ENCODE measurements around the gene TAC4. TPM values are rescaled to one million over a fixed set of nuclear protein-coding genes. Genes with fewer than 3 reads are reported as not detected.
A peak's percentile ranks its signal among the peaks of the same experiment; 100 is the strongest.

Gene TAC4
- total RNA-seq, 3 donors from 2014 or later (not counting 1 experiment from before 2014, with no cell fraction given): not detected

- DNase-seq (peak; percentile 32 to 82), ATAC-seq (peak; percentile 91 to 97 (median 94))
- intact Hi-C loops (cut with micrococcal nuclease): no loop called here
- no peak for TF ChIP-seq CTCF (IDR thresholded peaks at IDR 0.05)
- WGBS (ENCODE audit: insufficient coverage): 44% methylated on average over 4 of the region's 4 CpGs
- peak overlapping the region; percentile 87 to 94 for H3K27ac Mint-ChIP-seq
- no peak overlapping the region for H3K4me3 ChIP-seq (ENCODE audit: low read length)
- no peaks in the 10 kb centered on the region for H3K9me3 Mint-ChIP-seq
- peaks cover 25% of the 10 kb centered on the region for H3K36me3 Mint-ChIP-seq
- H3K27me3 ChIP-seq (ENCODE audit: control insufficient read depth, insufficient read depth, low read length): no peaks in the 10 kb centered on the region
- peaks cover 35% of the 10 kb centered on the region for H3K4me1 ChIP-seq (ENCODE audit: control insufficient read depth, insufficient read depth, low read length)
- no peaks in the 10 kb centered on the region for H3K9me3 ChIP-seq (ENCODE audit: control insufficient read depth, insufficient read depth, low read length)
- H3K27me3 Mint-ChIP-seq (ENCODE audit: low read depth in 2 of 2): no peaks in the 10 kb centered on the region
- peak overlapping the region; percentile 83 for H3K4me3 Mint-ChIP-seq
- peaks cover 44 to 59% of the 10 kb centered on the region in 2 donors for H3K4me1 Mint-ChIP-seq
- H3K27ac ChIP-seq (ENCODE audit: low read length): peak overlapping the region; percentile 75
- H3K36me3 ChIP-seq (ENCODE audit: control insufficient read depth, insufficient read depth, low read length): peaks cover 65% of the 10 kb centered on the region
These were observed 29.9 kb downstream of the TAC4 start for GRCh38 chr17:49817993-49818392.

GRCh38 chr17:49815761-49816281, 32.0 kb downstream of the TAC4 start:
- H3K36me3 ChIP-seq (ENCODE audit: control insufficient read depth, insufficient read depth, low read length): peaks cover 61% of the 10 kb centered on the region
- no peak overlapping the region for H3K4me3 Mint-ChIP-seq
- H3K36me3 Mint-ChIP-seq: peaks cover 19% of the 10 kb centered on the region
- H3K27ac Mint-ChIP-seq: peak overlapping the region; percentile 87 to 94
- H3K4me1 ChIP-seq (ENCODE audit: control insufficient read depth, insufficient read depth, low read length): peaks cover 35% of the 10 kb centered on the region
- intact Hi-C loops (cut with micrococcal nuclease): no loop called here
- no peak for TF ChIP-seq CTCF (IDR thresholded peaks at IDR 0.05)
- 96% methylated on average over 9 of the region's 9 CpGs for WGBS (ENCODE audit: insufficient coverage)
- no peaks in the 10 kb centered on the region for H3K9me3 ChIP-seq (ENCODE audit: control insufficient read depth, insufficient read depth, low read length)
- DNase-seq (no peak), ATAC-seq (no peak)
- no peak overlapping the region for H3K27ac ChIP-seq (ENCODE audit: low read length)
- H3K27me3 Mint-ChIP-seq (ENCODE audit: low read depth in 2 of 2): no peaks in the 10 kb centered on the region
- no peaks in the 10 kb centered on the region for H3K9me3 Mint-ChIP-seq
- H3K4me3 ChIP-seq (ENCODE audit: low read length): no peak overlapping the region
- H3K27me3 ChIP-seq (ENCODE audit: control insufficient read depth, insufficient read depth, low read length): no peaks in the 10 kb centered on the region
- H3K4me1 Mint-ChIP-seq: peaks cover 36 to 46% of the 10 kb centered on the region in 2 donors

GRCh38 chr17:49814781-49815529, 32.9 kb downstream of the TAC4 start:
- Histone ChIP-seq H3K4me3 (ENCODE audit: low read length) (no peak overlapping the region), H3K4me1 (ENCODE audit: control insufficient read depth, insufficient read depth, low read length) (peaks cover 27% of the 10 kb centered on the region), H3K27ac (ENCODE audit: low read length) (no peak overlapping the region), H3K36me3 (ENCODE audit: control insufficient read depth, insufficient read depth, low read length) (peaks cover 67% of the 10 kb centered on the region), H3K9me3 (ENCODE audit: control insufficient read depth, insufficient read depth, low read length) (no peaks in the 10 kb centered on the region), H3K27me3 (ENCODE audit: control insufficient read depth, insufficient read depth, low read length) (no peaks in the 10 kb centered on the region)
- no peaks in the 10 kb centered on the region for H3K9me3 Mint-ChIP-seq
- ATAC-seq: no peak
- intact Hi-C loops (cut with micrococcal nuclease): no loop called here
- no peak for TF ChIP-seq CTCF (IDR thresholded peaks at IDR 0.05)
- 100% methylated on average over 3 of the region's 4 CpGs for WGBS (ENCODE audit: insufficient coverage)
- peaks cover 32 to 41% of the 10 kb centered on the region in 2 donors for H3K4me1 Mint-ChIP-seq
- peak overlapping the region; percentile 87 to 94 for H3K27ac Mint-ChIP-seq
- H3K36me3 Mint-ChIP-seq: peaks cover 20% of the 10 kb centered on the region
- peak overlapping the region; percentile 25 for H3K4me3 Mint-ChIP-seq
- H3K27me3 Mint-ChIP-seq (ENCODE audit: low read depth in 2 of 2): no peaks in the 10 kb centered on the region
- no peak for DNase-seq
